K562 (cell line): ENCODE data around the gene MAP3K13.

Experiments used
- CGGBP1 ChIP-seq: fragments of 250-450 bp; sonication (Bioruptor Pico); IDR thresholded peaks from 2 replicates; pipeline ENCODE4 v1.9.0; 2021; ENCODE audit warnings: mild to moderate bottlenecking
- EGR1 ChIP-seq: fragments of 450-650 bp; conservative IDR thresholded peaks from 2 replicates; pipeline ENCODE4 v1.6.1; 2017; ENCODE audit warnings: mild to moderate bottlenecking
- KDM4B ChIP-seq, 2 experiments: fragments of 450-650 bp in 1 of 2; sonication (generic) in 1 of 2; IDR thresholded peaks; 2 replicates each; pipeline ENCODE4 v1.6.1; 2016 to 2017; ENCODE audit warnings: borderline replicate concordance in 2 of 2, antibody characterized with exemption in 1 of 2, low read depth in 1 of 2, mild to moderate bottlenecking in 1 of 2
- MLX ChIP-seq, 2 experiments: fragments of 450-650 bp in 1 of 2; sonication (generic) in 1 of 2; formaldehyde crosslinking; conservative IDR thresholded peaks; 2 replicates each; pipeline versions ENCODE4 v1.4.0 to v1.8.1; 2020 to 2022; ENCODE audit warnings: mild to moderate bottlenecking in 1 of 2, missing genetic modification reagents in 1 of 2
- POLR2A ChIP-seq: fragments of 450-650 bp; conservative IDR thresholded peaks from 2 replicates; pipeline ENCODE4 v1.6.1; 2016
- RAD21 ChIP-seq, 2 experiments: fragments of 250-450 bp in 1 of 2; fragments of 450-650 bp in 1 of 2; sonication (Bioruptor Pico) in 1 of 2; formaldehyde crosslinking in 1 of 2; IDR thresholded peaks in 1 of 2; conservative IDR thresholded peaks in 1 of 2; 2 replicates each; pipeline versions ENCODE4 v1.4.0 to v1.8.0; 2020 to 2022; ENCODE audit warnings: mild to moderate bottlenecking in 2 of 2, moderate library complexity in 1 of 2
- SETDB1 ChIP-seq: IDR thresholded peaks from one replicate; pipeline ENCODE4 v1.6.1; 2012; ENCODE audit warnings: low read length, control low read depth, inconsistent platforms
- TF ChIP-seq, protein P1 (sequence below), 3 experiments: IDR thresholded peaks in 2 of 3; conservative IDR thresholded peaks in 1 of 3; 2 replicates each; pipeline ENCODE4 v1.5.1; 2011 to 2012; ENCODE audit warnings: low read length in 3 of 3, mild to moderate bottlenecking in 3 of 3, control low read depth in 2 of 3, improper control_type of control experiment in 1 of 3, inconsistent platforms in 1 of 3, low read depth in 1 of 3, mixed read lengths in 1 of 3, moderate library complexity in 1 of 3; ENCODE audit not compliant: insufficient read depth in 2 of 3
- TF ChIP-seq, protein P2 (sequence below): sonication (generic); formaldehyde crosslinking; IDR thresholded peaks from 2 replicates; pipeline ENCODE4 v1.9.0; 2022; ENCODE audit warnings: mild to moderate bottlenecking, missing genetic modification reagents
- TF ChIP-seq, protein P3 (sequence below): fragments of 250-450 bp; sonication (Bioruptor Pico); IDR thresholded peaks from 2 replicates; pipeline ENCODE4 v1.5.0; 2020; ENCODE audit warnings: mild to moderate bottlenecking

DNA sequence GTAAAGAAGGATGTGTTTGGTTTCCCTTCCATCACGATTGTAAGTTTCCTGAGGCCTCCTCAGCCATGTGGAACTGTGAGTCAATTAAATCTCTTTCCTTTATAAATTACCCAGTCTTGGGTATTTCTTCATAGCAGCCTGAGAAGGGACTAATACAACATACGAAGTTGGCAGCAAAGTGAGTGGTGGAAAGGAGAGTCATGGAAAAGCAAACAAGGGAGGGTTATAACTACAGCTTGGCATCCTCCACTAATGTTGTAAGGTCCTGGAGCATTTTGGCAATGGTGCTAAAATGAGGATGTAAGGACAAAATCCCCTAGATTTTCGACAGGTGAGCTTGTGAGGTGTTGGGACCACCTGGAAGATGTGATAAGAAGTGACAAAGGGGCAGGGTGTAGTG lies 141.7 kb downstream of the MAP3K13 start:
- TF ChIP-seq, protein P1, sequence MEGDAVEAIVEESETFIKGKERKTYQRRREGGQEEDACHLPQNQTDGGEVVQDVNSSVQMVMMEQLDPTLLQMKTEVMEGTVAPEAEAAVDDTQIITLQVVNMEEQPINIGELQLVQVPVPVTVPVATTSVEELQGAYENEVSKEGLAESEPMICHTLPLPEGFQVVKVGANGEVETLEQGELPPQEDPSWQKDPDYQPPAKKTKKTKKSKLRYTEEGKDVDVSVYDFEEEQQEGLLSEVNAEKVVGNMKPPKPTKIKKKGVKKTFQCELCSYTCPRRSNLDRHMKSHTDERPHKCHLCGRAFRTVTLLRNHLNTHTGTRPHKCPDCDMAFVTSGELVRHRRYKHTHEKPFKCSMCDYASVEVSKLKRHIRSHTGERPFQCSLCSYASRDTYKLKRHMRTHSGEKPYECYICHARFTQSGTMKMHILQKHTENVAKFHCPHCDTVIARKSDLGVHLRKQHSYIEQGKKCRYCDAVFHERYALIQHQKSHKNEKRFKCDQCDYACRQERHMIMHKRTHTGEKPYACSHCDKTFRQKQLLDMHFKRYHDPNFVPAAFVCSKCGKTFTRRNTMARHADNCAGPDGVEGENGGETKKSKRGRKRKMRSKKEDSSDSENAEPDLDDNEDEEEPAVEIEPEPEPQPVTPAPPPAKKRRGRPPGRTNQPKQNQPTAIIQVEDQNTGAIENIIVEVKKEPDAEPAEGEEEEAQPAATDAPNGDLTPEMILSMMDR (IDR thresholded peaks at IDR 0.05 in 2 of 3, conservative IDR thresholded peaks at IDR 0.05 in 1 of 3; ENCODE audit: insufficient read depth in 2 of 3, low read depth in 1 of 3, low read length in 3 of 3): no peak
- no peak for TF ChIP-seq SETDB1
- TF ChIP-seq, protein P2, sequence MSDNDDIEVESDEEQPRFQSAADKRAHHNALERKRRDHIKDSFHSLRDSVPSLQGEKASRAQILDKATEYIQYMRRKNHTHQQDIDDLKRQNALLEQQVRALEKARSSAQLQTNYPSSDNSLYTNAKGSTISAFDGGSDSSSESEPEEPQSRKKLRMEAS (CRISPR knock-in tag): no peak
- TF ChIP-seq EGR1: no peak
- TF ChIP-seq RAD21 (CRISPR knock-in tag; conservative IDR thresholded peaks at IDR 0.05 in 1 of 2, IDR thresholded peaks at IDR 0.05 in 1 of 2): no peak
- TF ChIP-seq, protein P3, sequence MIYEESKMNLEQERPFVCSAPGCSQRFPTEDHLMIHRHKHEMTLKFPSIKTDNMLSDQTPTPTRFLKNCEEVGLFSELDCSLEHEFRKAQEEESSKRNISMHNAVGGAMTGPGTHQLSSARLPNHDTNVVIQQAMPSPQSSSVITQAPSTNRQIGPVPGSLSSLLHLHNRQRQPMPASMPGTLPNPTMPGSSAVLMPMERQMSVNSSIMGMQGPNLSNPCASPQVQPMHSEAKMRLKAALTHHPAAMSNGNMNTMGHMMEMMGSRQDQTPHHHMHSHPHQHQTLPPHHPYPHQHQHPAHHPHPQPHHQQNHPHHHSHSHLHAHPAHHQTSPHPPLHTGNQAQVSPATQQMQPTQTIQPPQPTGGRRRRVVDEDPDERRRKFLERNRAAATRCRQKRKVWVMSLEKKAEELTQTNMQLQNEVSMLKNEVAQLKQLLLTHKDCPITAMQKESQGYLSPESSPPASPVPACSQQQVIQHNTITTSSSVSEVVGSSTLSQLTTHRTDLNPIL (CRISPR knock-in tag): no peak
- TF ChIP-seq KDM4B (IDR thresholded peaks at IDR 0.05; ENCODE audit: borderline replicate concordance in 2 of 2, low read depth in 1 of 2): no peak
- no peak for TF ChIP-seq MLX (CRISPR knock-in tag; conservative IDR thresholded peaks at IDR 0.05)
- TF ChIP-seq POLR2A: no peak
- TF ChIP-seq CGGBP1 (CRISPR knock-in tag): no peak
